Activated CD4-positive, CD25-positive, alpha-beta regulatory T cell treated with anti-CD3 and anti-CD28 coated beads, Interleukin-2, amount 50 U/mL, for 24 hours (primary cell): ENCODE results near the gene ZNF362.
A peak's percentile ranks its signal among the peaks of the same experiment; 100 is the strongest.
"Not testable (repeated sequence)": the region's sequence is repeated elsewhere in the genome, so short reads cannot be mapped to it uniquely, and the experiment has no call there.

Experiments
- ATAC-seq, 2 donors: fragments of 150-1000 bp; cut with Tn5 transposase; one replicate each; pipeline ENCODE4 v1.10.0; 2021; ENCODE audit warnings: mild to moderate bottlenecking in 1 of 2, moderate library complexity in 1 of 2

Gene ZNF362

GRCh38 chr1:33256471-33257206, at the start of gene ZNF362:
Gene ZNF362 (plus strand): TSS chr1:33256492. CDS start chr1:33270575, 14,083 bp downstream.
- peak; percentile 78 to 80 for ATAC-seq

GRCh38 chr1:33211972-33212371, 44.3 kb upstream of the ZNF362 start:
- ATAC-seq, result no peak

GRCh38 chr1:33219886-33220661, 36.2 kb upstream of the ZNF362 start:
- no peak for ATAC-seq

GRCh38 chr1:33220676-33221384, 35.5 kb upstream of the ZNF362 start:
- no peak for ATAC-seq

- no peak for ATAC-seq
Measured at GRCh38 chr1:33221385-33221758, 34.9 kb upstream of the ZNF362 start.

- ATAC-seq, result no peak
Measured at GRCh38 chr1:33222381-33222780, 33.9 kb upstream of the ZNF362 start.

- no peak for ATAC-seq
Measured at GRCh38 chr1:33224166-33224707, 32.1 kb upstream of the ZNF362 start.

- ATAC-seq, result no peak
Measured at GRCh38 chr1:33225586-33225985, 30.7 kb upstream of the ZNF362 start.

- no peak for ATAC-seq
Measured at GRCh38 chr1:33228935-33229487, 27.3 kb upstream of the ZNF362 start.

- no peak for ATAC-seq
Measured at GRCh38 chr1:33231166-33231565, 25.1 kb upstream of the ZNF362 start.

- ATAC-seq, result no peak
Measured at GRCh38 chr1:33232716-33233115, 23.6 kb upstream of the ZNF362 start.

- ATAC-seq, result no peak
Measured at GRCh38 chr1:33234131-33234530, 22.2 kb upstream of the ZNF362 start.

GRCh38 chr1:33234588-33234990, 21.7 kb upstream of the ZNF362 start:
- no peak for ATAC-seq

GRCh38 chr1:33235521-33235920, 20.8 kb upstream of the ZNF362 start:
- no peak for ATAC-seq

- no peak for ATAC-seq
Measured at GRCh38 chr1:33236498-33236897, 19.8 kb upstream of the ZNF362 start.

GRCh38 chr1:33237579-33237978, 18.7 kb upstream of the ZNF362 start:
- ATAC-seq, result peak in 1 of 2 donors; percentile 56

GRCh38 chr1:33238194-33238724, 18.0 kb upstream of the ZNF362 start:
- ATAC-seq, result not testable (repeated sequence)

- not testable (repeated sequence) for ATAC-seq
Measured at GRCh38 chr1:33239410-33239809, 16.9 kb upstream of the ZNF362 start.

- ATAC-seq, result no peak
Measured at GRCh38 chr1:33241866-33242265, 14.4 kb upstream of the ZNF362 start.

GRCh38 chr1:33242652-33243051, 13.6 kb upstream of the ZNF362 start:
- ATAC-seq, result no peak

GRCh38 chr1:33244143-33244808, 12.0 kb upstream of the ZNF362 start:
- no peak for ATAC-seq

GRCh38 chr1:33244809-33245186, 11.5 kb upstream of the ZNF362 start:
- no peak for ATAC-seq
